ENCODE results near the gene AQR.

DNA sequence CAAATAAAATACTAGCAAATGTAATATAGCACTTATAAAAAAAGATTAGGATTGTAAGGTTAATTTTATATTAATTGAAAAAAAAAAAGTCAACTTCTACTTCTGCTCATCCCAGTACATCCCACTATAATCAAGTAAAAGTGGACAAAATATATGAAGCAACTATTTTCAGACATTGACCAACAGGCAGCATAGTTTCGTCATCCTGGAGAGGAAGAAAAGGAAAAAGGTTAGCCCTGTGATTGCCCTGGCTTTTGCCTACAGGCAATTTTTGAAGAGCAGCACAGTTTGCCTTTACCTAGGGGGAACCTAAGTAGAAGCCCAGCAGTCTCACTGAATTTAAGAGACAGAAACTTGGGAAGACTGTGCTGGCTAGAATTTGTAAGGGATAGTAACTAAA lies 121.9 kb downstream of the AQR start:
- TF ChIP-seq, protein P1, sequence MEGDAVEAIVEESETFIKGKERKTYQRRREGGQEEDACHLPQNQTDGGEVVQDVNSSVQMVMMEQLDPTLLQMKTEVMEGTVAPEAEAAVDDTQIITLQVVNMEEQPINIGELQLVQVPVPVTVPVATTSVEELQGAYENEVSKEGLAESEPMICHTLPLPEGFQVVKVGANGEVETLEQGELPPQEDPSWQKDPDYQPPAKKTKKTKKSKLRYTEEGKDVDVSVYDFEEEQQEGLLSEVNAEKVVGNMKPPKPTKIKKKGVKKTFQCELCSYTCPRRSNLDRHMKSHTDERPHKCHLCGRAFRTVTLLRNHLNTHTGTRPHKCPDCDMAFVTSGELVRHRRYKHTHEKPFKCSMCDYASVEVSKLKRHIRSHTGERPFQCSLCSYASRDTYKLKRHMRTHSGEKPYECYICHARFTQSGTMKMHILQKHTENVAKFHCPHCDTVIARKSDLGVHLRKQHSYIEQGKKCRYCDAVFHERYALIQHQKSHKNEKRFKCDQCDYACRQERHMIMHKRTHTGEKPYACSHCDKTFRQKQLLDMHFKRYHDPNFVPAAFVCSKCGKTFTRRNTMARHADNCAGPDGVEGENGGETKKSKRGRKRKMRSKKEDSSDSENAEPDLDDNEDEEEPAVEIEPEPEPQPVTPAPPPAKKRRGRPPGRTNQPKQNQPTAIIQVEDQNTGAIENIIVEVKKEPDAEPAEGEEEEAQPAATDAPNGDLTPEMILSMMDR (conservative IDR thresholded peaks at IDR 0.05; ENCODE audit: low read depth, low read length) = no peak
- TF ChIP-seq EZH2 (IDR thresholded peaks at IDR 0.05; ENCODE audit: low read length, unreplicated experiment) = no peak
- no peak for TF ChIP-seq EZH2phosphoT487 (IDR thresholded peaks at IDR 0.05; ENCODE audit: borderline replicate concordance, low read length)

All from PC-3 (cell line).